Thyroid gland (tissue), 4 donors: ENCODE results near the gene NDUFV2.
"Not testable (repeated sequence)": the region's sequence is repeated elsewhere in the genome, so short reads cannot be mapped to it uniquely, and the experiment has no call there.

Experiments used
- POLR2A ChIP-seq, 2 donors: fragments of 450-650 bp; IDR thresholded peaks; one replicate each; pipeline ENCODE4 v1.6.1; 2017; ENCODE audit warnings: antibody characterized with exemption in 2 of 2, mild to moderate bottlenecking in 2 of 2, moderate library complexity in 1 of 2
- TF ChIP-seq, protein P1 (sequence below), 6 experiments: fragments of 200-600 bp in 3 of 6; fragments of 450-650 bp in 3 of 6; sonication (generic) in 3 of 6; IDR thresholded peaks; one replicate each; pipeline ENCODE4 v1.5.1; 2016 to 2019; ENCODE audit warnings: antibody characterized with exemption in 6 of 6, mild to moderate bottlenecking in 2 of 6, inconsistent platforms in 1 of 6, moderate library complexity in 1 of 6

DNA sequence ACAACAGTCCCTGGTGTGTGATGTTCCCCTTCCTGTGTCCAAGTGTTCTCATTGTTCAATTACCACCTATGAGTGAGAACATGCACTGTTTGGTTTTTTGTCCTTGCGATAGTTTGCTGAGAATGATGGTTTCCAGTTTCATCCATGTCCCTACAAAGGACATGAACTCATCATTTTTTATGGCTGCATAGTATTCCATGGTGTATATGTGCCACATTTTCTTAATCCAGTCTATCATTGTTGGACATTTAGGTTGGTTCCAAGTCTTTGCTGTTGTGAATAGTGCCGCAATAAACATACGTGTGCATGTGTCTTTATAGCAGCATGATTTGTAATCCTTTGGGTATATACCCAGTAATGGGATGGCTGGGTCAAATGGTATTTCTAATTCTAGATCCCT is 63.4 kb downstream of the NDUFV2 start:
- TF ChIP-seq, protein P1, sequence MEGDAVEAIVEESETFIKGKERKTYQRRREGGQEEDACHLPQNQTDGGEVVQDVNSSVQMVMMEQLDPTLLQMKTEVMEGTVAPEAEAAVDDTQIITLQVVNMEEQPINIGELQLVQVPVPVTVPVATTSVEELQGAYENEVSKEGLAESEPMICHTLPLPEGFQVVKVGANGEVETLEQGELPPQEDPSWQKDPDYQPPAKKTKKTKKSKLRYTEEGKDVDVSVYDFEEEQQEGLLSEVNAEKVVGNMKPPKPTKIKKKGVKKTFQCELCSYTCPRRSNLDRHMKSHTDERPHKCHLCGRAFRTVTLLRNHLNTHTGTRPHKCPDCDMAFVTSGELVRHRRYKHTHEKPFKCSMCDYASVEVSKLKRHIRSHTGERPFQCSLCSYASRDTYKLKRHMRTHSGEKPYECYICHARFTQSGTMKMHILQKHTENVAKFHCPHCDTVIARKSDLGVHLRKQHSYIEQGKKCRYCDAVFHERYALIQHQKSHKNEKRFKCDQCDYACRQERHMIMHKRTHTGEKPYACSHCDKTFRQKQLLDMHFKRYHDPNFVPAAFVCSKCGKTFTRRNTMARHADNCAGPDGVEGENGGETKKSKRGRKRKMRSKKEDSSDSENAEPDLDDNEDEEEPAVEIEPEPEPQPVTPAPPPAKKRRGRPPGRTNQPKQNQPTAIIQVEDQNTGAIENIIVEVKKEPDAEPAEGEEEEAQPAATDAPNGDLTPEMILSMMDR (IDR thresholded peaks at IDR 0.05): not testable (repeated sequence)
- TF ChIP-seq POLR2A (IDR thresholded peaks at IDR 0.05): not testable (repeated sequence)
